GOT3 (cell line): Measurements from ENCODE around the gene PTPN21.

Experiments used
- DNase-seq: peaks from one replicate; lab custom pipeline; 2025; ENCODE audit warnings: mixed read lengths; lab: John Stamatoyannopoulos, UW

Gene PTPN21

GRCh38 chr14:88504602-88505001, 50.2 kb downstream of the PTPN21 start:
- DNase-seq: no peak

- no peak for DNase-seq
These were observed 50.9 kb downstream of the PTPN21 start for GRCh38 chr14:88503754-88504406.

GRCh38 chr14:88502740-88503139, 52.1 kb downstream of the PTPN21 start:
- no peak for DNase-seq

- no peak for DNase-seq
These were observed 54.2 kb downstream of the PTPN21 start for GRCh38 chr14:88500611-88501010.

GRCh38 chr14:88499225-88499624, 55.6 kb downstream of the PTPN21 start:
- DNase-seq: no peak

GRCh38 chr14:88496414-88496813, 58.4 kb downstream of the PTPN21 start:
- no peak for DNase-seq

- DNase-seq: no peak
These were observed 61.2 kb downstream of the PTPN21 start for GRCh38 chr14:88493392-88494185.

GRCh38 chr14:88492272-88493089, 62.3 kb downstream of the PTPN21 start:
- DNase-seq: no peak

- DNase-seq: no peak
These were observed 64.6 kb downstream of the PTPN21 start for GRCh38 chr14:88490168-88490567.

GRCh38 chr14:88488897-88489296, 65.9 kb downstream of the PTPN21 start:
- no peak for DNase-seq

GRCh38 chr14:88488081-88488480, 66.7 kb downstream of the PTPN21 start:
- no peak for DNase-seq

GRCh38 chr14:88482524-88482923, 72.3 kb downstream of the PTPN21 start:
- DNase-seq: no peak

- DNase-seq: no peak
These were observed 73.0 kb downstream of the PTPN21 start for GRCh38 chr14:88481794-88482193.

- DNase-seq: no peak
These were observed 73.7 kb downstream of the PTPN21 start for GRCh38 chr14:88481059-88481458.

GRCh38 chr14:88479574-88479987, 75.2 kb downstream of the PTPN21 start:
- DNase-seq: no peak

- DNase-seq: no peak
These were observed 75.9 kb downstream of the PTPN21 start for GRCh38 chr14:88478931-88479330.

GRCh38 chr14:88477513-88478250, 77.1 kb downstream of the PTPN21 start:
- no peak for DNase-seq

GRCh38 chr14:88476825-88477224, 78.0 kb downstream of the PTPN21 start:
- DNase-seq: no peak

- DNase-seq: no peak
These were observed 78.5 kb downstream of the PTPN21 start for GRCh38 chr14:88476214-88476774.

- no peak for DNase-seq
These were observed 81.0 kb downstream of the PTPN21 start for GRCh38 chr14:88473791-88474190.
